Effector CD8-positive, alpha-beta T cell (primary cell): Measurements from ENCODE around the gene KIFC1.
A peak's percentile ranks its signal among the peaks of the same experiment; 100 is the strongest.
"Not testable (repeated sequence)": the region's sequence is repeated elsewhere in the genome, so short reads cannot be mapped to it uniquely, and the experiment has no call there.

Experiments
- DNase-seq: peaks from one replicate; lab custom pipeline; 2025; lab: John Stamatoyannopoulos, UW

The KIFC1 gene

DNA sequence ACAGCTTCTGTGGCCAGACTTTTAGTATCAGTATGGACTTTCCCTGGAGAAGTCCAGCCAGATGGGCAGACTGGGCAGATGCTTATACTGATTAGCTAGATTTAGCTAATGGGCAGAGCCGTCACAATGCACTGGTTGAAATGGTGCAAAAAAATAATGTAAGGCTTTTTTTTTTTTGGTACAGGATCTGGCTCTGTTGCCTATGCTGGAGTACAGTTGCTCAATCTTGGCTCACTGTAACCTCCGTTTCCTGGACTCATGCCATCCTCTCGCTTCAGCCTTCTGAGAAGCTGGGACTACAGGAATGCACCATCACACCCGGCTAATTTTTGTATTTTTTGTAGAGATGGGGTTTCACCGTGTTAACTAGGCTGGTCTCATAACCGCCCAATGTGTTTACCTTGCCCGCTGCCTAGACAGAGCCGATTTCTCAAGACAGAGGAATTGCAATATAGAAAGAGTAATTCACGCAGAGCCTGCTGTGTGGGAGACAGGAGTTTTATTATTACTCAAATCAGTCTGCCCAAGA, 16.4 kb upstream of the KIFC1 start:
- no peak for DNase-seq

DNA sequence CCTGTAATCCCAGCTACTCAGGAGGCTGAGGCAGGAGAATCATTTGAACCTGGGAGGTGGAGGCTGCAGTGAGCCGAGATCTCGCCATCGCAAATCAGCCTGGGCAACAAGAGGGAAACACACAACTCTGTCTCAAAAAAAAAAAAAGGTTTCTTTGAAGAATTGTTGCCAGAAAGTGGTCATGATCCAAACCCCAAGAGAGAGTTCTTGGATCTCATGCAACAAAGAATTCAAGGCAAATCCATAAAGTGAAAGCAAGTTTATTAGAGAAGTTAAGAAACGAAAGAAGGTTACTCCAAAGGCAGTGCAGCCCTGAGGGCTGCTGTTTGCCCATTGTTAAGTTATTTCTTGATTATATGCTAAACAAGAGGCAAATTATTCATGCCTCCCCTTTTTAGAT, 14.5 kb upstream of the KIFC1 start:
- no peak for DNase-seq

- DNase-seq, result not testable (repeated sequence)
Observed at GRCh38 chr6:33379184-33379583, 12.4 kb upstream of the KIFC1 start.

GRCh38 chr6:33380272-33380981, 11.2 kb upstream of the KIFC1 start:
- DNase-seq, result no peak

GRCh38 chr6:33383427-33384185, 8.0 kb upstream of the KIFC1 start:
- no peak for DNase-seq

GRCh38 chr6:33384581-33385020, 7.0 kb upstream of the KIFC1 start:
- DNase-seq, result no peak

- DNase-seq, result no peak
Observed at GRCh38 chr6:33390173-33390572, 1.4 kb upstream of the KIFC1 start.

DNA sequence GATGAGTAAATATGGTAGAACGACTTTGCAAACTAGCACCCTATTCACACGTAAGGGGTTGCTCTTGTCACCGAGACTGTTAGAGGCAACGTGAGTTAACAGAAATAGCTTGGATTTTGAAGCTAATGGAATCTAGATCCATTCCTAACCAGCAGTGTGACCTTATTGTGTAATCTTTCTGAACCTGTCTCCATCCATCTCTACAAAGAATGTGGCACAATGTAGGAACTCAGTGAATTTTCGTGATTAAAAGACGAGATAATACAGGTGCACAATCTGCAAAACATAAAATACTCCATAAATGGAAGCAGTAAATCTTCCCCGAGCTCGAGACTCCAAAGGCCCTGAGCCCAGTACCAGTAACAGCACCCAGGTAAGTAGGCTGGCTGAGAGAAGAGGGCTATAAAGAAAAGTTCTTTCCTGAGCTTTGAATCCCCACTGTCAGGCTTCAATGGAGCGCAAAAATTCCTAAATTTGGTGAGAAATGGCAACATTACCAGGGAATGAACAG, 801 bp upstream of the KIFC1 start:
- no peak for DNase-seq

GRCh38 chr6:33391922-33392594, 435 bp downstream of the KIFC1 start:
- no peak for DNase-seq

- DNase-seq, result no peak
Observed at GRCh38 chr6:33392595-33392948, 949 bp downstream of the KIFC1 start.

DNA sequence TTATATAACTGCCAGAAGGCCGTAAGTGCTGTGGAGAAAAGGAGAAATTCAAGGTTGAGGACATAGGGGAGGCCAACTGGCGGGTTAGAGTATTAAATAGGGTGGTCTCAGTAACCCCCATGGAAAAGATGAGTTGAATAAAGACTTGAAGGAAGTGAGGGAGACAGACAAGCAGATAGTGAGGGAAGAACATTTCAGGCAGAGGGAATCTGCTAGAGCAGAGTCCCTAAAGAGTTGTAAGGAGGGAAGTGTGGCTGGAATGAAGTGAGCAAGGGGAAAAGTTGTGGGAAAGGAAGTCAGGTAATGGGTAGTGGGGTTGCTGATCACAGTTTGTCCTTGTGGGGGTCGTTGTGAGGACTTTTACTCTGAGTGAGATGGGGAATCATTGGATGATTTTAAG, 1.4 kb downstream of the KIFC1 start:
- DNase-seq, result no peak

DNA sequence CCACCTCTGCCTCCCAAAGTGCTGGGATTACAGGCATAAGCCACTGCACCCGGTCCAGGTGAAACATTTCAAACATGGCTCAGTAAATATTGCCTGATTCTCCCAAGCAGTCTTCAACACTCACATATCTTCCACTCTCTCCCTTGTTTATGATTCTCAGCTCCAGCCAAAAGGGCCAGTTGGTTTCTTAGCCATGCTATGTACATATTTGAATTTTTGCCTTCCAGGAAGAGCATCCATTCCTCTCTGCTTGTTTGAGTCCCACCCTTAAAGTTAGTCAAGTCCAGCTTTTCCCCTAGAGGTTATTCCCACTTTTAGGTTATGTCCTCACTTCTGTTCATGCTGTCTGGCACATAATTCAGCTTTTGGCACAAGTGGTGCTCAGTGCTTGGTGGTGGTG, 5.9 kb downstream of the KIFC1 start:
- DNase-seq, result no peak

- not testable (repeated sequence) for DNase-seq
Observed at GRCh38 chr6:33398601-33399000, 7.0 kb downstream of the KIFC1 start.

- not testable (repeated sequence) for DNase-seq
Observed at GRCh38 chr6:33399881-33400280, 8.3 kb downstream of the KIFC1 start.

- DNase-seq, result no peak
Observed at GRCh38 chr6:33404884-33405283, 13.3 kb downstream of the KIFC1 start.

GRCh38 chr6:33405386-33405940, 13.8 kb downstream of the KIFC1 start:
- DNase-seq, result no peak

GRCh38 chr6:33406126-33406525, 14.5 kb downstream of the KIFC1 start:
- no peak for DNase-seq

DNA sequence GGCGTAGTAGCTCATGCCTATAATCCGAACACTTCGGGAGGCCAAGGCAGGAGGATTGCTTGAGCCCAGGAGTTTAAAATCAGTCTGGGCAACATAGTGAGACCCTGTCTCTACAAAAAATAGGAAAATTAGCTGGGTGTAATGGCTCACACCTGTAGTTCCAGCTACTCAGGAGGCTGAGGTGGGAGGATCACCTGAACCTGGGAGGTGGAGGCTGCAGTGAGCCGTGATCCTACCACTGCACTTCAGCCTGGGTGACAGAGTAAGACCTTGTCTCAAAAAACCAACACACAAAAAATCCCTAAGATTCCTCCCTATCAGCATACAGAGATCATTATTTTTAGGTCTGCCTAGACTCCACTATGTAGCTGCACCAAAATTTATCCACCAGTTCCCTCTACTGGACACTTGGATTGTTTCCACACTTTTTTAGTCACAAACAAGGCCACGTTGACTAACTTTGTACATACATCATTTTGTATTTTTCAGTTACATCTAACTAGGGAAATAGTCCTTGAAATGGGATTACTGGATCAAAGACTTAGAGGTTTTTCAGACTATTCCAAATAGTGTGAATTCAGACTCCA, 15.6 kb downstream of the KIFC1 start:
- no peak for DNase-seq

DNA sequence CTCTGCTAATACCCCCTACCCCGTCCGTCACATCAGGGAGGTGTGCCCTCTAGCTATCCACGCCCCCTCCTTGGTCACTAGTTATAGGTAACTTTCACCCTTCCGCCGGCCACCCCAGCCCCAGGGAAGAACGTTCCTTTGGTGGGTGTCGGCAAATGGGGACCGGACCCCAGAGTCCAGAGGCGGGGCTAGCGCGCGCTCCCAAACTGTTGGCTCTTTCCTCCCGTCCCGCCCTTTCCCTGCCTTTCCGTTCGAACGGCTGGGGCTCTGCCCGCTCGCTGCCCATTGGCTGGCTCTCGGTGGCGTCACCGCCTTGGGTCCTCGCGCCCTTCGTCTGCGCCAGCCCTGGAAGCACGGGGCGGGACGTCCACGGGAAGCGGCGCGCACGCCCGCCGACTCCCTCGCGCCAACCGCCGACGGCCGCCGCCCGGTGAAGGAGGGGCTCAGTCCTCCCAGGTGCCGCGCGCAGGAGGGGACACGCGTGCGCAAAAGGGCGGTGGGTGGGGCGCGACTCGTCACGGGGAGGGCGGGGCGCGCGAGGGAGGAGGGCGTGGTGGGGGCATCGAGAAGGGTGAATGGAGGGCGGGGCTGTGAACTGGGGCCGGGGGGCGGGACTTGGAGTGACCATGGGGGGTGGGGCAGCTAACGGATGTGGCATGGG, 18.6 kb downstream of the KIFC1 start:
- peak; percentile 100 for DNase-seq

GRCh38 chr6:33410711-33411631, 19.3 kb downstream of the KIFC1 start, which contains the start of gene PHF1:
PHF1 (plus strand) TSS chr6:33411014; CDS start chr6:33412264, 1,250 bp downstream.
- peak; percentile 54 for DNase-seq
